K562 (cell line): ENCODE measurements around the gene SERGEF. TPM values are rescaled to one million over a fixed set of nuclear protein-coding genes. Genes with fewer than 3 reads are reported as not detected.

ENCODE experiments used
- ATAC-seq: fragments of 200-7000 bp; cut with Tn5 transposase; 3 replicates; pipeline ENCODE4 v1.9.1; 2020; ENCODE audit warnings: moderate library complexity
- BruUV-seq: library from RNA; stranded (reverse); fragments of 400-500 nt; replicated peaks from 2 replicates; lab custom pipeline; 2021; lab: Mats Ljungman, UMichigan
- CTCF ChIA-PET: fragments of 300-600 bp; formaldehyde crosslinking; extraction: SDS; loops from one replicate; lab custom pipeline; 2021; ENCODE audit warnings: low intra/inter-chr PET ratio; lab: Yijun Ruan, JAX
- POLR2A ChIA-PET: fragments of 300-600, 350-650 bp; sonication (Branson Sonifier 250); formaldehyde crosslinking; extraction: SDS; loops from one replicate; lab custom pipeline; 2021; ENCODE audit warnings: antibody characterized with exemption, inconsistent platforms; lab: Yijun Ruan, JAX
- DNase-seq, 4 experiments: peaks; one replicate each; pipeline versions ENCODE4 v3.0.0 to v3.0.0-alpha.2; 2011 to 2018; ENCODE audit warnings: low spot score in 3 of 4, mixed read lengths in 3 of 4; ENCODE audit errors: extremely low read depth in 1 of 4
- FAIRE-seq: peaks from 2 replicates; lab custom pipeline; 2011; peaks lifted over from hg19 to GRCh38; lab: Jason Lieb, UNC
- H2AFZ ChIP-seq: 2 replicates; pipeline ENCODE4 v1.6.0; 2011; ENCODE audit warnings: low read depth, low read length, control low read depth, inconsistent platforms
- H3K27ac ChIP-seq: fragments of 200-600 bp; 3 replicates; pipeline ENCODE4 v1.8.0; 2011; ENCODE audit warnings: low read depth, mild to moderate bottlenecking, control low read depth, inconsistent platforms, low read length, moderate library complexity, mixed read lengths; ENCODE audit errors: extremely low read depth
- H3K27me3 ChIP-seq, 2 experiments: fragments of 300-600 bp in 1 of 2; 2 replicates in 1 of 2; 3 replicates in 1 of 2; pipeline versions ENCODE4 v1.6.0 to v1.8.0; 2011; ENCODE audit warnings: inconsistent platforms in 2 of 2, low read length in 2 of 2, mild to moderate bottlenecking in 1 of 2, mixed read lengths in 1 of 2, moderate library complexity in 1 of 2; ENCODE audit not compliant: control insufficient read depth in 2 of 2, insufficient read depth in 2 of 2
- H3K36me3 ChIP-seq: fragments of 300-600 bp; 3 replicates; pipeline ENCODE4 v1.8.0; 2011; ENCODE audit warnings: mild to moderate bottlenecking, low read length, inconsistent platforms; ENCODE audit not compliant: control insufficient read depth, insufficient read depth
- H3K4me1 ChIP-seq, 2 experiments: fragments of 200-600 bp in 1 of 2; replicated peaks in 1 of 2; 2 replicates in 1 of 2; 3 replicates in 1 of 2; pipeline versions ENCODE4 v1.5.1 to v1.8.0; 2011; ENCODE audit warnings: inconsistent platforms in 2 of 2, low read length in 2 of 2, mild to moderate bottlenecking in 1 of 2, mixed read lengths in 1 of 2, moderate library complexity in 1 of 2; ENCODE audit not compliant: control insufficient read depth in 2 of 2, insufficient read depth in 2 of 2
- H3K4me2 ChIP-seq: 2 replicates; pipeline ENCODE4 v1.6.1; 2011; ENCODE audit warnings: low read length, control low read depth, inconsistent platforms, mixed read lengths; ENCODE audit not compliant: insufficient read depth
- H3K4me3 ChIP-seq: fragments of 200-600 bp; sonication (generic), shearing (Covaris generic); 2 replicates; pipeline ENCODE4 v1.5.1; 2016; ENCODE audit warnings: control low read depth, inconsistent platforms
- H3K79me2 ChIP-seq: fragments of 200-600 bp; 3 replicates; pipeline ENCODE4 v1.8.0; 2011; ENCODE audit warnings: low read length, inconsistent platforms; ENCODE audit not compliant: control insufficient read depth, insufficient read depth
- H3K9ac ChIP-seq, 2 experiments: 2 replicates each; pipeline versions ENCODE4 v1.6.0 to v1.6.1; 2011; ENCODE audit warnings: low read depth in 2 of 2, low read length in 2 of 2, control low read depth in 1 of 2, inconsistent platforms in 1 of 2, mild to moderate bottlenecking in 1 of 2, mixed read lengths in 1 of 2; ENCODE audit not compliant: insufficient read depth in 1 of 2
- H3K9me1 ChIP-seq: one replicate; pipeline ENCODE4 v1.6.0; 2011; ENCODE audit warnings: inconsistent platforms, mild to moderate bottlenecking, low read length, moderate library complexity; ENCODE audit not compliant: control insufficient read depth, insufficient read depth
- H3K9me3 ChIP-seq: replicated peaks from 2 replicates; pipeline ENCODE4 v1.5.1; 2011; ENCODE audit warnings: low read depth, low read length, inconsistent platforms; ENCODE audit not compliant: control insufficient read depth, insufficient read depth
- H4K20me1 ChIP-seq: replicated peaks from 2 replicates; pipeline ENCODE4 v1.6.1; 2011; ENCODE audit warnings: low read length, inconsistent platforms, mixed read lengths; ENCODE audit not compliant: control insufficient read depth, insufficient read depth
- CREB5 ChIP-seq: fragments of 250-450 bp; sonication (Bioruptor Pico); IDR thresholded peaks from 2 replicates; pipeline ENCODE4 v1.5.0; 2020; ENCODE audit warnings: mild to moderate bottlenecking
- E2F5 ChIP-seq: sonication (generic); formaldehyde crosslinking; IDR thresholded peaks from 2 replicates; pipeline ENCODE4 v1.8.0; 2022; ENCODE audit warnings: mild to moderate bottlenecking, missing genetic modification reagents
- PHTF2 ChIP-seq: fragments of 250-450 bp; sonication (Bioruptor Pico); IDR thresholded peaks from 2 replicates; pipeline ENCODE4 v1.5.0; 2021; ENCODE audit warnings: mild to moderate bottlenecking
- POLR2AphosphoS5 ChIP-seq: IDR thresholded peaks from 2 replicates; pipeline ENCODE4 v1.6.1; 2011; ENCODE audit warnings: mild to moderate bottlenecking, low read depth, low read length, moderate library complexity; ENCODE audit not compliant: control insufficient read depth, insufficient read depth
- U2AF2 ChIP-seq: fragments of 200-400 bp; formaldehyde crosslinking; optimal IDR thresholded peaks from 2 replicates; pipeline ENCODE3; 2017; ENCODE audit warnings: low read depth, mild to moderate bottlenecking, low read length
- WGBS: fragments of 100-300 bp; shearing (Covaris generic); methylation state at CpG from one replicate; pipeline ENCODE4 v1.1.6; 2016; ENCODE audit warnings: low coverage, mixed read lengths; ENCODE audit not compliant: insufficient coverage; ENCODE audit errors: missing lambda C conversion rate; 5-methylcytosine and 5-hydroxymethylcytosine counted together
- in situ Hi-C: fragments of 300-500 bp; cut with MboI; formaldehyde crosslinking; loops from 4 replicates; pipeline ENCODE4 v1.15.0; 2018; ENCODE audit warnings: inconsistent platforms, mixed read lengths
- intact Hi-C: fragments of 100-400 bp; cut with micrococcal nuclease; formaldehyde crosslinking; loops from 2 replicates; pipeline ENCODE4 v1.14.2; 2022
- polyA plus RNA-seq, 8 experiments: library from polyadenylated mRNA; depleted of rRNA in 4 of 8; stranded (reverse) in 5 of 8; unstranded in 3 of 8; fragments of >200 nt; fragmentation: Nextera tagmentation in 2 of 8; fragmentation: Illumina TruSeq in 1 of 8; extraction: Ambion mirVana in 2 of 8; extraction: Trizol in 1 of 8; gene quantifications; 2 replicates each; pipeline versions ENCODE4 v1.2.1 to v1.2.3, GENCODE V29; 2011 to 2014; ENCODE audit warnings: inconsistent platforms in 1 of 8, missing spikeins in 1 of 8
- total RNA-seq, 7 experiments: library from RNA; depleted of rRNA in 6 of 7; stranded (reverse); fragments of >200 nt in 6 of 7; fragmentation: Illumina TruSeq in 2 of 7; extraction: Trizol in 2 of 7; gene quantifications; 2 replicates each; pipeline versions ENCODE4 v1.2.1 to v1.2.3, GENCODE V29; 2011 to 2021; ENCODE audit warnings: low replicate concordance in 1 of 7
- TF ChIP-seq, protein P1 (sequence below): fragments of 450-650 bp; IDR thresholded peaks from 2 replicates; pipeline ENCODE4 v1.6.1; 2018; ENCODE audit not compliant: partially characterized antibody

Gene SERGEF
- total and polyA plus RNA-seq, 9 of the 15 experiments (the other 6 are each of a cell fraction or from before 2014, with no cell fraction given) = 10.2 to 28.0 (median 19.9) TPM

- Histone ChIP-seq H3K4me3 (no peak overlapping the region), H4K20me1 (peaks cover 5% of the 10 kb centered on the region; the same call in 1 of the 2 replicates), H3K9ac (no peak overlapping the region), H3K9me1 (no peaks in the 10 kb centered on the region), H3K9me3 (no peaks in the 10 kb centered on the region), H3K4me2 (no peak overlapping the region), H3K27me3 (no peaks in the 10 kb centered on the region), H3K4me1 (no peaks in the 10 kb centered on the region), H2AFZ (no peak overlapping the region), H3K36me3 (no peaks in the 10 kb centered on the region), H3K27ac (no peak overlapping the region), H3K79me2 (no peaks in the 10 kb centered on the region)
- ATAC-seq (no peak), FAIRE-seq (no peak), DNase-seq (no peak)
- TF ChIP-seq E2F5 (CRISPR knock-in tag) (no peak), PHTF2 (no peak), CREB5 (no peak), U2AF2 (no peak), POLR2AphosphoS5 (no peak)
- TF ChIP-seq, protein P1, sequence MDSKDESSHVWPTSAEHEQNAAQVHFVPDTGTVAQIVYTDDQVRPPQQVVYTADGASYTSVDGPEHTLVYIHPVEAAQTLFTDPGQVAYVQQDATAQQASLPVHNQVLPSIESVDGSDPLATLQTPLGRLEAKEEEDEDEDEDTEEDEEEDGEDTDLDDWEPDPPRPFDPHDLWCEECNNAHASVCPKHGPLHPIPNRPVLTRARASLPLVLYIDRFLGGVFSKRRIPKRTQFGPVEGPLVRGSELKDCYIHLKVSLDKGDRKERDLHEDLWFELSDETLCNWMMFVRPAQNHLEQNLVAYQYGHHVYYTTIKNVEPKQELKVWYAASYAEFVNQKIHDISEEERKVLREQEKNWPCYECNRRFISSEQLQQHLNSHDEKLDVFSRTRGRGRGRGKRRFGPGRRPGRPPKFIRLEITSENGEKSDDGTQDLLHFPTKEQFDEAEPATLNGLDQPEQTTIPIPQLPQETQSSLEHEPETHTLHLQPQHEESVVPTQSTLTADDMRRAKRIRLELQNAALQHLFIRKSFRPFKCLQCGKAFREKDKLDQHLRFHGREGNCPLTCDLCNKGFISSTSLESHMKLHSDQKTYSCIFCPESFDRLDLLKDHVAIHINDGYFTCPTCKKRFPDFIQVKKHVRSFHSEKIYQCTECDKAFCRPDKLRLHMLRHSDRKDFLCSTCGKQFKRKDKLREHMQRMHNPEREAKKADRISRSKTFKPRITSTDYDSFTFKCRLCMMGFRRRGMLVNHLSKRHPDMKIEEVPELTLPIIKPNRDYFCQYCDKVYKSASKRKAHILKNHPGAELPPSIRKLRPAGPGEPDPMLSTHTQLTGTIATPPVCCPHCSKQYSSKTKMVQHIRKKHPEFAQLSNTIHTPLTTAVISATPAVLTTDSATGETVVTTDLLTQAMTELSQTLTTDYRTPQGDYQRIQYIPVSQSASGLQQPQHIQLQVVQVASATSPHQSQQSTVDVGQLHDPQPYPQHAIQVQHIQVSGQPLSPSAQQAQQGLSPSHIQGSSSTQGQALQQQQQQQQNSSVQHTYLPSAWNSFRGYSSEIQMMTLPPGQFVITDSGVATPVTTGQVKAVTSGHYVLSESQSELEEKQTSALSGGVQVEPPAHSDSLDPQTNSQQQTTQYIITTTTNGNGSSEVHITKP = no peak
- WGBS = 18% methylated on average over 7 of the region's 7 CpGs
- in situ Hi-C loops (no loop called here), intact Hi-C loops (no loop called here)
- CTCF ChIA-PET = no interaction called here
- POLR2A ChIA-PET = no interaction called here
- BruUV-seq = no TSS peak
Observed at GRCh38 chr11:17811352-17811751, 201.5 kb downstream of the SERGEF start.
